Right lobe of liver (tissue), 4 donors: ENCODE measurements around the gene SEBOX.

Experiments used
- CTCF ChIP-seq, 4 donors: fragments of 200-600 bp in 3 of 4; fragments of 450-650 bp in 1 of 4; IDR thresholded peaks; one replicate each; pipeline versions ENCODE4 v1.5.1 to v1.8.0; 2016 to 2022; ENCODE audit warnings: antibody characterized with exemption in 4 of 4, mild to moderate bottlenecking in 2 of 4
- POLR2A ChIP-seq: fragments of 450-650 bp; IDR thresholded peaks from one replicate; pipeline ENCODE4 v1.6.1; 2017; ENCODE audit warnings: antibody characterized with exemption, mild to moderate bottlenecking
- donor health status: DM: no; HTN: no; CAD: no.
- donor health status: DM: no; HTN: no; CAD: no.
- donor health status: DM: no; HTN: yes; CAD: no.

GRCh38 chr17:28385037-28385400 is 20.0 kb upstream of the SEBOX start:
- TF ChIP-seq POLR2A (no peak), CTCF (IDR thresholded peaks at IDR 0.05) (no peak)
